ENCODE data around the gene ADAMTS12. TPM values are rescaled to one million over a fixed set of nuclear protein-coding genes. Genes with fewer than 3 reads are reported as not detected.

The ADAMTS12 gene
- total RNA-seq, 1 experiment from 2014 or later, result 1.2 TPM

GRCh38 chr5:33582417-33582816 lies 309.4 kb downstream of the ADAMTS12 start:
- Mint-ChIP-seq H3K27me3 (ENCODE audit: unreplicated experiment) (peaks cover 25% of the 10 kb centered on the region), H3K27ac (ENCODE audit: unreplicated experiment) (no peak overlapping the region), H3K4me3 (ENCODE audit: low read depth, unreplicated experiment) (no peak overlapping the region), H3K9me3 (ENCODE audit: low read depth, unreplicated experiment) (peaks cover 8% of the 10 kb centered on the region), H3K4me1 (ENCODE audit: low read depth, unreplicated experiment) (no peaks in the 10 kb centered on the region), H3K36me3 (ENCODE audit: insufficient read depth, unreplicated experiment) (no peaks in the 10 kb centered on the region)
- TF ChIP-seq CTCF (IDR thresholded peaks at IDR 0.05; ENCODE audit: unreplicated experiment), result no peak
- no peak for DNase-seq
- CTCF ChIA-PET, result no interaction called here
- no TSS peak for BruUV-seq (replicated peaks)
- intact Hi-C loops (cut with micrococcal nuclease; ENCODE audit: unreplicated experiment), result loop anchor here (10.0 kb wide), 1 partner anchor 352 kb away; the partner anchor contains the start of gene RXFP3

GRCh38 chr5:33579789-33580188 lies 312.0 kb downstream of the ADAMTS12 start:
- Mint-ChIP-seq H3K4me3 (ENCODE audit: low read depth, unreplicated experiment) (no peak overlapping the region), H3K36me3 (ENCODE audit: insufficient read depth, unreplicated experiment) (no peaks in the 10 kb centered on the region), H3K27ac (ENCODE audit: unreplicated experiment) (no peak overlapping the region), H3K4me1 (ENCODE audit: low read depth, unreplicated experiment) (no peaks in the 10 kb centered on the region), H3K27me3 (ENCODE audit: unreplicated experiment) (peaks cover 25% of the 10 kb centered on the region), H3K9me3 (ENCODE audit: low read depth, unreplicated experiment) (peaks cover 8% of the 10 kb centered on the region)
- CTCF ChIA-PET, result no interaction called here
- DNase-seq, result no peak
- intact Hi-C loops (cut with micrococcal nuclease; ENCODE audit: unreplicated experiment), result loop anchor here (10.0 kb wide), 1 partner anchor 355 kb away; the partner anchor contains the start of gene RXFP3
- BruUV-seq (replicated peaks), result no TSS peak
- TF ChIP-seq CTCF (IDR thresholded peaks at IDR 0.05; ENCODE audit: unreplicated experiment), result no peak

- BruUV-seq (replicated peaks), result no TSS peak
- TF ChIP-seq CTCF (IDR thresholded peaks at IDR 0.05; ENCODE audit: unreplicated experiment), result no peak
- Mint-ChIP-seq H3K4me1 (ENCODE audit: low read depth, unreplicated experiment) (no peaks in the 10 kb centered on the region), H3K27ac (ENCODE audit: unreplicated experiment) (no peak overlapping the region), H3K4me3 (ENCODE audit: low read depth, unreplicated experiment) (no peak overlapping the region), H3K36me3 (ENCODE audit: insufficient read depth, unreplicated experiment) (no peaks in the 10 kb centered on the region), H3K27me3 (ENCODE audit: unreplicated experiment) (peaks cover 25% of the 10 kb centered on the region), H3K9me3 (ENCODE audit: low read depth, unreplicated experiment) (peaks cover 8% of the 10 kb centered on the region)
- intact Hi-C loops (cut with micrococcal nuclease; ENCODE audit: unreplicated experiment), result no loop called here
- no peak for DNase-seq
- CTCF ChIA-PET, result interaction anchor here (0.6 kb wide), 1 partner anchor 389 kb away, joined by 5 read pairs; no protein-coding TSS in a partner anchor
These were observed 312.6 kb downstream of the ADAMTS12 start for GRCh38 chr5:33579152-33579551.

GRCh38 chr5:33576726-33577590 lies 314.8 kb downstream of the ADAMTS12 start:
- Mint-ChIP-seq H3K4me3 (ENCODE audit: low read depth, unreplicated experiment) (no peak overlapping the region), H3K27me3 (ENCODE audit: unreplicated experiment) (peaks cover 25% of the 10 kb centered on the region), H3K4me1 (ENCODE audit: low read depth, unreplicated experiment) (no peaks in the 10 kb centered on the region), H3K9me3 (ENCODE audit: low read depth, unreplicated experiment) (peaks cover 8% of the 10 kb centered on the region), H3K36me3 (ENCODE audit: insufficient read depth, unreplicated experiment) (no peaks in the 10 kb centered on the region), H3K27ac (ENCODE audit: unreplicated experiment) (no peak overlapping the region)
- BruUV-seq (replicated peaks), result no TSS peak
- intact Hi-C loops (cut with micrococcal nuclease; ENCODE audit: unreplicated experiment), result no loop called here
- DNase-seq, result no peak
- no peak for TF ChIP-seq CTCF (IDR thresholded peaks at IDR 0.05; ENCODE audit: unreplicated experiment)
- CTCF ChIA-PET, result interaction anchor here (1.2 kb wide), 1 partner anchor 15 kb away, joined by 3 read pairs; no protein-coding TSS in a partner anchor

Data from Calu3 (cell line).